Measurements from ENCODE around the gene RAD51B. TPM values are rescaled to one million over a fixed set of nuclear protein-coding genes. Genes with fewer than 3 reads are reported as not detected.

Gene RAD51B
- total RNA-seq, 5 donors from 2014 or later (not counting 1 experiment from before 2014, with no cell fraction given): 25.4 to 47.9 (median 30.0) TPM

DNA sequence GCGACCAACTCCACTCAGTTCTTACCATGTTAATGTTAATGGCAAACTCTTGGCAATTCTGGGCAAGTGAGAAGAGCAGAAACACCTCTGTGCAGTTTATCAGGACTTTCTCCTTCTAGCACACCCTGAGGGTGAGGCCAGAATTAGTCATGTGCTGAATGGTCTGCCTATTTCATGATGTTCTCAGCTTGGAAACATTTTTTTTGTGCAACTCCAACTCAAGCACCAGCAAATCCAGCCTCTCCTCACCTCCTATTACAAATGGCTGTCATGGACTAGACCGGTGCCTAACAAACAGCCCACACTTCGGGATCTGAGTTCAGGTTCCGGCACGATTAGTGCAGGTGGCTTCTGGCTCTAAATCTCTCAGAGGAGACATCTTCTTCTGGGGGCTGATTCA lies 727.3 kb downstream of the RAD51B start:
- Histone ChIP-seq H3K36me3 (ENCODE audit: control insufficient read depth in 2 of 2, extremely low read depth in 1 of 2, insufficient read depth in 1 of 2, low read length in 1 of 2) (no peaks in the 10 kb centered on the region), H3K27ac (ENCODE audit: low read length) (no peak overlapping the region), H3K9me3 (no peaks in the 10 kb centered on the region), H3K4me1 (ENCODE audit: control insufficient read depth in 1 of 2, extremely low read depth in 1 of 2, insufficient read depth in 2 of 2, low read length in 2 of 2) (no peaks in the 10 kb centered on the region), H3K27me3 (replicated peaks in 1 of 2; ENCODE audit: control insufficient read depth in 2 of 2, extremely low read depth in 1 of 2, insufficient read depth in 2 of 2, low read length in 1 of 2) (no peaks in the 10 kb centered on the region), H3K4me3 (ENCODE audit: control insufficient read depth in 1 of 2, extremely low read depth in 1 of 2, low read length in 1 of 2) (no peak overlapping the region)
- peaks cover 10% of the 10 kb centered on the region for H3K36me3 Mint-ChIP-seq
- WGBS (ENCODE audit: insufficient coverage): 96% methylated on average over 5 of the region's 5 CpGs
- no peaks in the 10 kb centered on the region for H3K27me3 Mint-ChIP-seq
- no peaks in the 10 kb centered on the region for H3K4me1 Mint-ChIP-seq
- H3K9me3 Mint-ChIP-seq: no peaks in the 10 kb centered on the region
- H3K4me3 Mint-ChIP-seq: no peak overlapping the region
- ATAC-seq (replicated peaks in 1 of 4) (no peak), DNase-seq (no peak)
- H3K27ac Mint-ChIP-seq: no peak overlapping the region
- POLR2A ChIA-PET: no interaction called here
- CTCF ChIA-PET: no interaction called here

DNA sequence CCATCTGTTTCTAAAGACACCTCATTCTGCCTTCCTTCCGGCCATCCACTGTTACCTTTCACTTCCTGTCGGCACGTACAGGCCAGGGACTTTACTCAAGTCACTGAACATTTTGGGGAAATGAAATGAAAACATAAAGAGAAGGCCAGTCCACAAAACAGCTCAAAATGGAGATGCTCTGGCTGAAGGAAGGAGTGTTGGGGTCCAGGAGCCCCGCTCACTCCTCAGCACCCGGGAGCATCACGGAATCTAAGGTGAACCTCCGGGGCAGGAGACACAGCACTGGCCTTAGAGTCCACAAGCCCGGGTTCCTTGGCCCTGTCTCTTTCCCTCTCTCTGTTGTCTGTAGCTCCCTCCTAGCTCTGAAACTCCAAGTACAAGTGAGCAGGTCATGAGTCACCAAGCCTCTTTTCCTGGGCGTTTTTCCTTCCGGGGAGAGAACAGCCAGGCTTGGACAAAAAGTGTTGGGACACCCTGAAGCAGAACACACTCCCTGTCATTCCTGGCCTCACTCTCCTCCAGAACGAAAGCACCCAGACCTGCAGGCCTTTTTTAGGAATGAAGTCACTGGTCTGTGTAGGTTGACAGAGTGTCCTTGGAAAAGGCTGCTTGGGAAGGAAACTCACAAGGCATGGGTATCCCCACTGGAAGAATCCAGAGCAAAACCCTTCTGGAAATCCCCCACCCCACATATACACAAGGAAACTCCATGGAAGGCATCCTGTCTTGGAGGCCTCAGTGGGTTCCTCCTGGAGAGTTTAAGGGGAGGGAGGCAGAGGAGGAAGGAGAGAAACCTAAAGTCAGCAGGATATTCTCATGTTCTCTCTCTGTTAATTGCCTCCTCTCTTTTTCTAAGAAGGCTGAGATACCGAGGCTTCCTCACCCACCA lies 728.0 kb downstream of the RAD51B start:
- Mint-ChIP-seq H3K4me1 (peaks cover 3 to 6% (median 4%) of the 10 kb centered on the region in 3 donors), H3K27ac (no peak overlapping the region), H3K9me3 (no peaks in the 10 kb centered on the region), H3K4me3 (no peak overlapping the region), H3K27me3 (no peaks in the 10 kb centered on the region), H3K36me3 (peaks cover 10% of the 10 kb centered on the region)
- no peaks in the 10 kb centered on the region for H3K9me3 ChIP-seq
- CTCF ChIA-PET: no interaction called here
- H3K4me3 ChIP-seq (ENCODE audit: control insufficient read depth in 1 of 2, extremely low read depth in 1 of 2, low read length in 1 of 2): no peak overlapping the region
- no peaks in the 10 kb centered on the region for H3K27me3 ChIP-seq (replicated peaks in 1 of 2; ENCODE audit: control insufficient read depth in 2 of 2, extremely low read depth in 1 of 2, insufficient read depth in 2 of 2, low read length in 1 of 2)
- POLR2A ChIA-PET: no interaction called here
- H3K27ac ChIP-seq (ENCODE audit: low read length): no peak overlapping the region
- H3K4me1 ChIP-seq (ENCODE audit: control insufficient read depth in 1 of 2, extremely low read depth in 1 of 2, insufficient read depth in 2 of 2, low read length in 2 of 2): peaks cover 0 to under 1% of the 10 kb centered on the region in 2 experiments
- ATAC-seq (replicated peaks in 1 of 4) (no peak), DNase-seq (no peak)
- WGBS (ENCODE audit: insufficient coverage): 92% methylated on average over 8 of the region's 12 CpGs
- no peaks in the 10 kb centered on the region for H3K36me3 ChIP-seq (ENCODE audit: control insufficient read depth in 2 of 2, extremely low read depth in 1 of 2, insufficient read depth in 1 of 2, low read length in 1 of 2)

DNA sequence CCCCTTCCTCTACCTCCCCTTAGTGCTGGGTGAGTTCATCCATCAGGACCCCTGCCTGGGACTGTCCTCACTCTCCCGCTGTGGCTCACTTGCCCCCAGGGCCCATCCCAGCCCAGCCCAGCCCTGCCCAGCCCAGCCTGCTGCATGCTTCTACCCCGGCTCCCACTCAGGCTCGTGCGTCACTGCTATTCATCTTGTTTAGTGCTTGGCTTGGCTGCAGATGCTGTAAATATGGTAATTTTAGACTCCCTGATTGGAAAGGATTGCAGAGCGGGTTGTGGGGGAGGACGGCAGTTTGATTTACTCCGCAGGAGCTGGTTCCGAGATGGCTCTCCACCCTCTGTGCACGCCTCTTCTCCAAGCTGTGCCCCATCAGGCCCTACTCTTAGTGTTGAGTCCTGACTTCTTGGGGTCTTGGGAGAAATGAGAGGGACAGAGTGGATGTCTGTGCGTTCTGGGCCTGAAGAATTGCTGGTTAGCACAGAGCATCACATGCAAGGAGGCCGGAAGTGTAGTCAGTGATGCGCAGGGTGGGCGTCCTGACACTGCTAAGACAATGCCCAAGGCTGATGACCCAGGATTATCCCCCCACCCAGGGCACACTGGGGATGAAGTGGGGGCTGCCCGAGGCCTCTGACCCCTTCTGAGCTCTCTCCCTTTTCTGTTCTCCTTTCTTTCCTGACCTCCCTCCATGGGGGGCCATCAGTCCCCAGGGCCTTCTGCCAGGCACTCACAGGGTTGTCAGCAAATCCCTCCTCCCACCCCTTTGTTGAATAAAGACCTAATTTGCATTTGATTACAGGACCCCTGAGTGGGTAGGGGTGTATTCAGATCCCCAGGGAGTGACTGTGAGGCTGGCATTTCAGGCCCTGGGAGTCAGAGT lies 728.9 kb downstream of the RAD51B start:
- H3K4me1 ChIP-seq (ENCODE audit: control insufficient read depth in 1 of 2, extremely low read depth in 1 of 2, insufficient read depth in 2 of 2, low read length in 2 of 2): peaks cover 0 to 6% of the 10 kb centered on the region in 2 experiments
- Mint-ChIP-seq H3K36me3 (peaks cover 10% of the 10 kb centered on the region), H3K27ac (no peak overlapping the region), H3K4me1 (peaks cover 11 to 12% (median 12%) of the 10 kb centered on the region in 3 donors), H3K27me3 (no peaks in the 10 kb centered on the region), H3K9me3 (no peaks in the 10 kb centered on the region), H3K4me3 (no peak overlapping the region)
- H3K27me3 ChIP-seq (replicated peaks in 1 of 2; ENCODE audit: control insufficient read depth in 2 of 2, extremely low read depth in 1 of 2, insufficient read depth in 2 of 2, low read length in 1 of 2): no peaks in the 10 kb centered on the region
- ATAC-seq (replicated peaks in 1 of 4) (no peak), DNase-seq (no peak)
- H3K36me3 ChIP-seq (ENCODE audit: control insufficient read depth in 2 of 2, extremely low read depth in 1 of 2, insufficient read depth in 1 of 2, low read length in 1 of 2): no peaks in the 10 kb centered on the region
- H3K4me3 ChIP-seq (ENCODE audit: control insufficient read depth in 1 of 2, extremely low read depth in 1 of 2, low read length in 1 of 2): no peak overlapping the region
- ChIA-PET POLR2A (interaction anchor here in 1 of 2 donors (0.6 kb wide), 1 partner anchor 239 kb away, joined by 10 read pairs; no protein-coding TSS in a partner anchor), CTCF (interaction anchor here in 1 of 2 donors (0.5 kb wide), 1 partner anchor 12 kb away, joined by 3 read pairs; no protein-coding TSS in a partner anchor)
- no peaks in the 10 kb centered on the region for H3K9me3 ChIP-seq
- no peak overlapping the region for H3K27ac ChIP-seq (ENCODE audit: low read length)
- 95% methylated on average over 8 of the region's 14 CpGs for WGBS (ENCODE audit: insufficient coverage)

DNA sequence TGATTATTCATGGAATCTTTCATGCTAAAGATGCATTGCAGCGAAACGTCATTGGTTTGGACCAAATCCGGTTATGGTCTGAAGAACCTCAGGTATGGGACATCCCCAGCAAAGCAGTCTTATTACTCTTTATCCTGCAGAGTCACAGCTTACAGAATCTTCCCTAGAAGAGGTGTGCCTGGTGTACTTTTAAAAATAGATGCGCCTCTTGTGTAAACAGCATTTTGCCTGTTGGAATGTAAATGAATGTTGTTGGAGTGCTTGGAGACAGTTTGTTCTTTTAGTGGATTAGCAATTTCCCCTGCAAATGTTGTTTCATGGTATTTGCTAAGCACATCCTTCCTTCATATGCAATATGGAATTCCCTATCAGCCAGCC lies 730.7 kb downstream of the RAD51B start:
- H3K9me3 ChIP-seq: no peaks in the 10 kb centered on the region
- Mint-ChIP-seq H3K4me1 (peaks cover 15 to 22% (median 20%) of the 10 kb centered on the region in 3 donors), H3K27me3 (no peaks in the 10 kb centered on the region), H3K9me3 (no peaks in the 10 kb centered on the region), H3K27ac (no peak overlapping the region), H3K36me3 (peaks cover 7% of the 10 kb centered on the region), H3K4me3 (no peak overlapping the region)
- H3K36me3 ChIP-seq (ENCODE audit: control insufficient read depth in 2 of 2, extremely low read depth in 1 of 2, insufficient read depth in 1 of 2, low read length in 1 of 2): no peaks in the 10 kb centered on the region
- no peak overlapping the region for H3K27ac ChIP-seq (ENCODE audit: low read length)
- no peak for ATAC-seq (replicated peaks in 1 of 4)
- peaks cover 0 to 10% of the 10 kb centered on the region in 2 experiments for H3K4me1 ChIP-seq (ENCODE audit: control insufficient read depth in 1 of 2, extremely low read depth in 1 of 2, insufficient read depth in 2 of 2, low read length in 2 of 2)
- no peak overlapping the region for H3K4me3 ChIP-seq (ENCODE audit: control insufficient read depth in 1 of 2, extremely low read depth in 1 of 2, low read length in 1 of 2)
- DNase-seq: no peak
- ChIA-PET CTCF (no interaction called here), POLR2A (no interaction called here)
- WGBS (ENCODE audit: insufficient coverage): 100% methylated on average over 1 of the region's 4 CpGs
- no peaks in the 10 kb centered on the region for H3K27me3 ChIP-seq (replicated peaks in 1 of 2; ENCODE audit: control insufficient read depth in 2 of 2, extremely low read depth in 1 of 2, insufficient read depth in 2 of 2, low read length in 1 of 2)

DNA sequence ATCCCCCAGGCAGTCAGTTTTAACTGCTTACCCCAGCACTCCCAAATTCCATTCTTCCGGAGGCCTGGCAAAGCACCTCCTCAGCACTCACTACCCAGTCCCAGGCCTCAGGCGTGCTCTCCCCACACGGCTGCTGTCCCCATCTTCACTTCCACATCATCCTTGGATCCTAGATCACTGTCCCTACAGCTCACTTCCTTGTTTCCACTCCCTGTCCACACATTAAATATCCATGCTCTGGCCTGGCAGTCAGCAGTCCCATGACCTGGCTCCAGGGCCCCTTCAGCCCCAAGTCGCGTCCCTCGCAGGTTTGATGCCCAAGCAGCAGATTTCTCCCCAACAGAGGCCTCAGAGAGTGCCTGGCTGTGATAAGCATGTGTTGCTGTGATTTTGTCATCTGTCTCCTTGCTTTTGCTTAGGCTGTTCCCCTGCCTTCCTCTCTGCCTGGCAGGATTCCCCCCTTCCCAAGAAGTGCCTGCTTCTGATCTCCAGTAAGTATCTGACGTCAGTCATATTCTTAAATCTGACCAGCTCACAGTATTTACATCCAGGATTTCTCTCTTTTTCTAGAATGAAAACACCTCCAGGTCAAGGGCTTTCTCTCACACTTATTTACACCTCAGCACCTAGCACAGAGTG lies 731.6 kb downstream of the RAD51B start:
- Mint-ChIP-seq H3K27ac (no peak overlapping the region), H3K4me3 (no peak overlapping the region), H3K4me1 (peaks cover 15 to 26% (median 20%) of the 10 kb centered on the region in 3 donors), H3K27me3 (no peaks in the 10 kb centered on the region), H3K9me3 (no peaks in the 10 kb centered on the region), H3K36me3 (peaks cover 3% of the 10 kb centered on the region)
- Histone ChIP-seq H3K36me3 (ENCODE audit: control insufficient read depth in 2 of 2, extremely low read depth in 1 of 2, insufficient read depth in 1 of 2, low read length in 1 of 2) (no peaks in the 10 kb centered on the region), H3K4me1 (ENCODE audit: control insufficient read depth in 1 of 2, extremely low read depth in 1 of 2, insufficient read depth in 2 of 2, low read length in 2 of 2) (peaks cover 0 to 10% of the 10 kb centered on the region in 2 experiments), H3K4me3 (ENCODE audit: control insufficient read depth in 1 of 2, extremely low read depth in 1 of 2, low read length in 1 of 2) (no peak overlapping the region), H3K27me3 (replicated peaks in 1 of 2; ENCODE audit: control insufficient read depth in 2 of 2, extremely low read depth in 1 of 2, insufficient read depth in 2 of 2, low read length in 1 of 2) (no peaks in the 10 kb centered on the region), H3K27ac (ENCODE audit: low read length) (no peak overlapping the region), H3K9me3 (no peaks in the 10 kb centered on the region)
- ATAC-seq (replicated peaks in 1 of 4): no peak
- DNase-seq: no peak
- POLR2A ChIA-PET: no interaction called here
- CTCF ChIA-PET: no interaction called here
- WGBS (ENCODE audit: insufficient coverage): 92% methylated on average over 4 of the region's 7 CpGs

DNA sequence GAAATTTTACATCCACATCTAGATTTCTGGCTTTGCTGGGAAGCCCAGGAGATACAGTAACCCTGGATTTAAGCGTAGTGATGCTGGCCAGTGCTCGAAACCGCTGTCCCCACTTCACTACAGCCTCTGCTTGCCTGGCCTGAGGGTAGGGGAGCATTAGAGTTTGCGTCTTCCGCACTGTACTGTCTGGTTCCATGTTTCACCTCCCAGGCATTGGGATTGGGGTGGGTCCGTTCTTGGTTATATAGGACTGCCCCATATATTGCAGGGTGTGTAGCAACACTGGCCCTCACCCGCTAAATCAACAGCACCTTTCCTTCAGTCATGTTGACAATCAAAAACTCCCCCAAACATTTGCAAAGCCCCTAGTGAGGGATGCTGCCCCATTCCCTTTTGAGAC lies 732.5 kb downstream of the RAD51B start:
- no peaks in the 10 kb centered on the region for H3K36me3 Mint-ChIP-seq
- Histone ChIP-seq H3K9me3 (no peaks in the 10 kb centered on the region), H3K4me3 (ENCODE audit: control insufficient read depth in 1 of 2, extremely low read depth in 1 of 2, low read length in 1 of 2) (no peak overlapping the region), H3K4me1 (ENCODE audit: control insufficient read depth in 1 of 2, extremely low read depth in 1 of 2, insufficient read depth in 2 of 2, low read length in 2 of 2) (peaks cover 0 to 10% of the 10 kb centered on the region in 2 experiments), H3K27ac (ENCODE audit: low read length) (no peak overlapping the region), H3K27me3 (replicated peaks in 1 of 2; ENCODE audit: control insufficient read depth in 2 of 2, extremely low read depth in 1 of 2, insufficient read depth in 2 of 2, low read length in 1 of 2) (peaks cover 0 to 3% of the 10 kb centered on the region in 2 experiments), H3K36me3 (ENCODE audit: control insufficient read depth in 2 of 2, extremely low read depth in 1 of 2, insufficient read depth in 1 of 2, low read length in 1 of 2) (no peaks in the 10 kb centered on the region)
- ATAC-seq (replicated peaks in 1 of 4) (no peak), DNase-seq (no peak)
- H3K27me3 Mint-ChIP-seq: no peaks in the 10 kb centered on the region
- 100% methylated on average over 1 of the region's 7 CpGs for WGBS (ENCODE audit: insufficient coverage)
- no peak overlapping the region for H3K27ac Mint-ChIP-seq
- no peaks in the 10 kb centered on the region for H3K9me3 Mint-ChIP-seq
- H3K4me3 Mint-ChIP-seq: no peak overlapping the region
- ChIA-PET POLR2A (no interaction called here), CTCF (no interaction called here)
- H3K4me1 Mint-ChIP-seq: peaks cover 16 to 36% (median 20%) of the 10 kb centered on the region in 3 donors
